Activated CD8-positive, alpha-beta memory T cell treated with anti-CD3 and anti-CD28 coated beads, Interleukin-2, amount 50 U/mL, for 24 hours (primary cell): Measurements from ENCODE around the gene CSMD2.

Experiments
- DNase-seq: peaks from one replicate; pipeline ENCODE4 v3.0.0-alpha.2; 2020; ENCODE audit errors: extremely low read depth

Gene CSMD2

DNA sequence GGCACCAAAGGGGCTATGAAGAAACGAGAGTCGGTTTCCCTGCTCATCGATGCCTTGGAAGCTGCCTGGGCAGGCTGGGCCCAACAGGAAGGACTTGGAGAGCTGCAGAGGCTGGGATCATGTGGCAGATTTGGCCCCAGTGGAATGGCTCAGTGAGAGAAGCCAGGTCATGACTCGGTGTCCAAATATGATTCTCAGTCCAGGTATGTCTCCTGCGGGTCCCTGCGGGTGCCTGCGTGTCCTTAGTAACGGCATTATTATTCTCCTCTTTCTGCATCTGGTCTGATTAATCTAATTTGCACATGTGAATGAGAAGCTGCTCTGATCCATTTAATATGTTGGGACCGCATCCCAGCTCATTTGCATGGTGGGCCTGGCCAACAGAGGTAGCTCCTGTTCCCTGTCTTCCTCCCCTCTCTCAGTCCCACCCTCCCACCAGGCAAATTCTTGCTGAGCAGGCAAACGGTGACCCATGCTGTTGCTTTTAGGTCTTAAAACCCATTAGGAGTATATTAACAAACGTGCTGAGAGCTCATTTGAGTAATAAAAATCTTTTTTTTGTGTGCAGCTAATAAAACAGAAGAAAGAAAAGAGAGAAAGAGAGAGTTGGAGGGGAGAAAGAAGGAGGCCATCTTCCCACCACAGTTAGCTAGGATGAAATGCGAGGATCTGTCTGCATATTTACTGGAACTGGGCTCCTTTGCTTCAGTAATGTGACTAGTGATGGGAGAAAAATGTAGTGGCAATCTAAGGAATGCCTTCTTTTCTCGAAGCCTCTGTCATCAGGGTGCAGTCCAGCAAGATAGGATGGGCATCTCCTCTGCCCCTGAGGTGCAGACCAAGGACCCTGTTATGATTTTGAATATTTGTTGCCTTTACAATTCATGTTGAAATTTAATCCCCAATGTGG is 167.6 kb downstream of the CSMD2 start:
- no peak for DNase-seq

DNA sequence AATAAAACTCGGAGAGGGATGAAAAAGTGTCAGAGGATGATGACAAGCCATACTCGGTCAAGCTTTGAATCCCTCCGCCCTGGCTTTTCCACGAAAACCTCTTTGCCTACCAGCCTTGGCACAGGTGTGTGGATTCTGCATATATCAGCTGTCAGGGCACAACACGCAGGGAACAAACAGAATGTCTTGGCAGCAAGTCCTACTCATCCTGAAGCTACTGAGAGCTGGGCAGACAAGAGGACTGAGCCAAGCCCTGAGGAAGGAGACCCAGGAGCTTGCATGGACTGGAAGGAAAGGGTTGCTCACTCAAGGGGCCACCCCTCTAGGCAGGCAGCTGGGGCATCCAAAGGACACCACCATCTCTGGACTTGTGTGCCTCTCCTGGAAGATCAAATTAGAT is 168.7 kb downstream of the CSMD2 start:
- no peak for DNase-seq

DNA sequence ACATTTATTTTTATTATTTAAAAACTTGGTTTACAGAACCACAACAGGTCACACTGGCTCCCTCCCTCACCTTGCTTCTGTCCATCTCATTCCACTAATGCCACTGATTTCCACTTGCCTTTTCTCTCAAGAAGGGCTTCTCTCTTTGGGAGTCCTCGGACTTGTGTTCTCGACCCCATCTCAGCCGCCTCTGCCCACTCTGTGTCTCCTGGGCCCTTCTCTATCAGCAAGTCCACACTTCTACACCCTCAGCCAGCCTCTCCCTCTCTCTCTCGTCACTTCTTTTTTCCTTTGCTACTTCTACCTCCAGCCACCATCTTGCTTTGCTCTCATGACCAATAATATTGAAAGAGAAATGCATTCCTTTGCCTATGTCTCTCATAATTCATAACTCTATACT is 171.7 kb downstream of the CSMD2 start:
- no peak for DNase-seq

DNA sequence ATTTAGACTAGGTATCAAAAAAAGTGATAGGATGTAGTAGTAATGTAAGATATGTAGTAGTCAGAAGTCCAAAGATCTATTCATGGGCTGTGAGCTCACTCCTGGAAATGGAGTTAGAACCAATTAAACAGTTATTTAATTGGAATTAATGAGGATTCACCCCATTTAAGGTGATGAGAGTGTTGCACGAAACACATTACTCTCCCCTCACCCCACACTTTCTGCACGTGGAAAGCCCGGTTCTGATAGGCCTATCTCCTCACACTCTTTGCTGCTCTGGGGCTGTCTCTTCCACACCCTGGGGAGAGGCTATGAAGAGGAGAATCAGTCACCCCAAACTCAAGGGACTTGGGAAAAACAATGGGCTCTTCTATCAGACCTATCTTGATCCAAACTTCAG is 174.7 kb downstream of the CSMD2 start:
- no peak for DNase-seq

DNA sequence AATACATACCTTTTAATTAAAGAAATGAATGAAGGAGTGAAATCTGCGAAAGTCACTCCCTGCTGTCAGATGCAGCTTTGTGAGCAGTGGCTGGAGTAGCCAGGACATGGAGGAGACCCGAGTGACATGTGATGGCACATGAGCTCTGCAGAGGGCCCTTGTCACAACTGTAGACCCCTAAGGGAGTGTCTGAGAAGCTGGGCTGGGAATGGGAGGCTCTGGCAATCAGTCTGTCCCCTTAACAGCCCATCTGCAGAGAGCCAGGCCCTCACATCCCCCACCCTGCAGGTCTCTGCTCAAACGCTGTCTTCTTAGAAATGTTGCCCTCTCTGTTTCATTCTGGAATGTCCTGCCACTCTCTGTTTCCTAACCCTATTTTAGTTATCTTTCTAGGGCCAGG is 176.9 kb downstream of the CSMD2 start:
- no peak for DNase-seq

DNA sequence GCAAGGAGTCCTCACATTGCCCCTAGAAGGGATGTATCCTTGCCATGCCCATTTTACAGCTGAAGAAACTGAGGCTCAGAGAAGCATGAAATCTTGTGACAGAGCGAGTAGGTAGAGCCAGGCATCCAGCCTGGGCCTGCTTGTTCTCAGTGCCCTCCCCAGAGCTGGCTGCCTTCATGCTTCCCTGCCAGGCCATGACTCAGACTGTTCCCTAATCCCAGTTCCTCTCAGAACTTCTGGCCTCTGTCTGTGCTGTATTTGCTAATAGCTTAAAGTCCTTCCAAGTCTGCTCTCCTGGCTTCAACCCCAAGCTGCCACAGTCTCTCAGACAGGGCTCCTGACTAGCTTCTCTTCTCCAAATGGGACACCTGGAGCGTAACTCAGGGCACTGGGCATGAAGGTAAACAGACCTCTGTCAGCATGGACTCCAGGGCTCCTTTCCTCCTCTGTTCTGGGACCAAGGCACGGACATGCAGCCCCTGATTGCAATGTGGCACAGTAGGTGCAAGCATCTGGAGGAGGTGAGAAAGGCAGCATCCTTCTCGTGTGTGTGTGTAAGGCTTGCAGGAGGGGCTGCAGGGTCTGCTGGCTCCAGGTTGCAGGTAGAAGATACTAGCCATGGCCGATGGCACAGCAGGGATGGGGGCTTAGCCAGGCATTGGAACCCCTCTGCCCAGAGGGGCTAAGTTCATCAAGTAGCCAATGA is 178.5 kb downstream of the CSMD2 start:
- no peak for DNase-seq

DNA sequence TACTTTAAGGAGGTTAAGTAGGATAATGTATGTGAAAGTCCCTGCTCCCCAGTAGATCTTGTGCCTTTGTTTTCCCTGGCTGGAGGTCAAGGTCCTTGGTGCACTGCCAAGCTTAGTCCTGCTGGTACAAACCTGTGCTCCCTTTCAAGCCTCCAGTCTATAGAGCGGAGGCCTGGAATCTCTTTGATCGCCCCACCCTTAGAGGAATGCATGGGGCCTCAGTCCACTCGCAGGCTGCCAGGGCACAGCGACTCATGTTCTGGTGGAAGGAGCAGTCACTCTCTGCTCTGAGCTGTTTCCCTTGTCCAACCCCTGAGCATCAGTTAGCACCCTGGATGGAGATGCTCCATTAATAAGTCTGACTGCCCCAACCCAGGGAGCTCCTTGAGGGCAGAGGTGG is 179.4 kb downstream of the CSMD2 start:
- no peak for DNase-seq

DNA sequence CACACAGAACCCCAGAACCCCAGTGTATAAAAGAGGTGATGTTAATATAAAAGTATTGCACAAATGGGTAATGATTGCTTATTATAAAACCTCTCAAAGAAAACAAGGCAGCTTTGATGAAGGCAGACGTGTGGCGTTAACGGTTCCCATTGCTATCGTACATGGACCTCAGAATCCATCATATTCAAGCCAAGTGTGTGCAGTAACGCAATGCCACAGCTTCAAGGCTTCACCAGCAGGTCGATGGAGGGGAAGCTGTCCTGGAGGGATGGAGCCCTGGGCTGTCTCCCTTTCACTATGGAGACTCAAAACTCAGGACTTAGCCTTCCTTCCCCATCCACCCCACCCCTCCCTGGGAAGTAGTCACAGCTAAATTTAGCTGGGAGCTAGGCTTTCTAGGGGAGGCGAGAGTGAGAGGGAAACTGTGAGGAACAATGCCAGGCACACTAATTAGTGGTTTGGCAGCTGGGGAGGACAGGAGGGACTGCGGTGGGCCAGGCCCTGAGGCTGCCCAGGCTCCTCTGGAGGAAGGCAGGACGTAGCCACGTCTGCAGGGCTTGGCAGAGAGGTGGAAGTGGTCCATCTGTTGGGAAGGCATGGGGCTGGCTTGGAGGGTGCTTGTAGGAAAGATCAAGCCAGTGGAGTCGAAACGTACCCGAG is 180.0 kb downstream of the CSMD2 start:
- no peak for DNase-seq

DNA sequence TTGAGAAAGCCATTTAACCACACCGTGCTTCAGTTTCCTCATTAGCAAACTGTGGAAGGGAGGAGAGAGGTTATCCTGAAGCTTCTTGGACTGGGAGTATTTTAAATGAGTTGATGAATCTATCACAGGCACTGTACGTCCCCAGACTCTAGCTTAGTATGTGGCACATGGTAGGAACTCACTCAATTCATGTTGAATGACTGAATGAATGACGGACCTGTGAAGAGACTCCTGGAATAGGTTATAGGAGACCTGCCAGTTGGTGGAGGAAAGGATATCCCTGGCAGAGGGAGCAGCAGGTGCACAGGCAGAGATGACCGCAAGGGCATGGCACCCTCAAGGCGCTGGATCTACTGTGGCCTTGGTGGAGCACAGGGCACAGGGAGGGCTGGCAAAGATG is 182.6 kb downstream of the CSMD2 start:
- DNase-seq: no peak

DNA sequence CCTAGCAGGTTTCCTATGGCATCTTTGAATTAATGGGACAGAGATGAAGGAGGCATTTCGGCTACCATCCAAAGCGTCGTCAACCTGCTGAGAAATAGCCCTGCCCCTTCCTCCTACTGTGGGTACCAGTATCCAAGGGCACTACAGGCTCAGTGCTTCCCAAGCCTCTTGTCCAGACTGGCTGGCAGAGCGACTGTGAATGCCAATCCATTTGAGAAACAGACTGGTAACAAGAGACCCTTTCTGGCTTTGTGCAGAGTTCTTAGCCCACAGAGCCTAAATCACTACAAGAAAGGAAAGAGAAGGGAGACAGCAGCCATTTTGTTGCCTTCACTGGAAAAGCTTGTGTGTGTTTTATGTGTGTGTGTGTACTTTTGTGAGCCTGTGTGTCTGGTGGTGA is 185.7 kb downstream of the CSMD2 start:
- DNase-seq: no peak

DNA sequence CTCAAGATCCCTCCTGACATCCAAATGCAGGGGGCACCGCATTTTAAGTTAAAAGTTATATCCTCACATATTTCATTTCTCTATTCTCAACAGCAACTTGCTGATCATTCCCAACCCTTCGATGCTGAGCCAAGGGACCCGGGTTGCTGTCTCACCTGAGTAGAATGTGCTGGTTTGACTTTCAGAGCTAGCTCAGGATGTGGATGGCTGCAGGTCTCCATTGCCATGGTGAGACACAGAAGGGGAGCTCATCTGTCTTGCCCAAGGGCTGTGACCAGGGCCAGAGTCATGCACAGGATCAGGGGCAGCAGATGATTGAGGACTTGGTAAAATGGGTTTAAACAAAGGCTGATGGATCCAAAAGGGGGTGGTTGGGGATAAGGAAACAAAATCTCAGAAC is 189.1 kb downstream of the CSMD2 start:
- no peak for DNase-seq

DNA sequence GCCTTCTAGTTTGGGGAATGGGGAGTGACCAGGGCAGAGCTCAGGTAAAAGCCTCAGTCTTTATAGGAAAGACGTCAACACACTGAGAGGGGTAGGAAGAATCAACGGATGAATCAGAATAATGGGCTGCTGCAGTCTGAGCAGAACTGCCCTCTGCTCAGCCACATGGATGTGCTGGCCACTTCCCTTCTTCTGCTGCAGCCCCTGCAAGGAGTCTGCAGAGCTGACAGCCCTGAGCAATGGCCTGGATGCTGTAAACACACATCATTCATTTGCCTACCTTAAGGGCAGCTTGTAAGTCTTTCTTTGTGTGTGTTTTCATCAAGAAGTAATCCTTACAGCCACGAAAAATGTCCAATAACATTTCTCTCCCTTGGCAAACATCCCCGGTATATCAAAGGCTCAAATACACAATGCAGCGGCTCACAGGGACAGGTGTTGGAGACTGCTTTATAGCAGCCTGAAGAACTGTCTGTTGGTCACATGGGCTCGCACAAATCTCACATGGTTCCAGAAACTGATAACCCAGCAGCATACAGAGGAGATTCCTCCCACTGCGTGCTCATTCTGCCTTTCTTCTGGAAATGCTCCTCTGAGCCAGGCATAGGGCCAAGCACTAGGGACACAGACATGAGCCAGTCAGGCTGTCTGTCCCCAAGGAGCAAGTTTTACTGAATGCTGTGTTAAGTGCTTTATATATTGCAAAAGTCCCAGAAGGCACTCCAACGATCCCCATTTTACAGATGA is 191.1 kb downstream of the CSMD2 start:
- no peak for DNase-seq

DNA sequence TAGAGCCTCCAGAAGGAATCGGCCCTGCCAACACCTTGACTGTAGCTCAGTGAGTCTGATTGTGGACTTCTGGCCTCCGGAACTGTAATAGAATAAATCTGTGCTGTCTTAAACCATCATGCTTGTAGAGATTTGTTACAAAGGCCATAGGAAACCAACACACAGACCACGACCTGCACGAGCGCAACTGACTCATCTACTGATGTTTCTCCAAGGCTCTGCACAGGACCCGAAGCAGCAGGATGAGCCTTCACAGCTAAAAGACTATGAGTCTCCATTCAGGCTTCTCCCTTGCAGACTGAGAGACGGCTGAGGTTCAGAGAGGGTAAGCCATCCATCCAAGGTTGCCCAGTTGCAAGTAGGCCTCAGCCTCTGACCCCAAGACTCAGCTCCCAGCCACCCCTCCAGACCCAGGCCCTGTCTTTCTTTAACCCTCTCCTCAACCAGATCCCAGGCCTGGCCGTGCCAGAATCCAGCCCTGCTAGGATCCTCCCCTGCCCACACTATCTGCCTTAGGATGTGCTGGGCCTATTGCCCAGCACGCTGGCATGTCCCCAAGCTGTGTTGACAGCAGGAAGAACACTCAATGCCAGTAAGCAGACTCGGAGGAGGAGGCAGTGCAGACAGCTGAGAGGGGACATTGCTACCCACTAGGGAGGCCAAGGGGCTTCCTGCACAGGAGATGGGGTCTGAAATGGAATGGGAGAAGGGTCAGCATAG is 192.2 kb downstream of the CSMD2 start:
- DNase-seq: no peak

DNA sequence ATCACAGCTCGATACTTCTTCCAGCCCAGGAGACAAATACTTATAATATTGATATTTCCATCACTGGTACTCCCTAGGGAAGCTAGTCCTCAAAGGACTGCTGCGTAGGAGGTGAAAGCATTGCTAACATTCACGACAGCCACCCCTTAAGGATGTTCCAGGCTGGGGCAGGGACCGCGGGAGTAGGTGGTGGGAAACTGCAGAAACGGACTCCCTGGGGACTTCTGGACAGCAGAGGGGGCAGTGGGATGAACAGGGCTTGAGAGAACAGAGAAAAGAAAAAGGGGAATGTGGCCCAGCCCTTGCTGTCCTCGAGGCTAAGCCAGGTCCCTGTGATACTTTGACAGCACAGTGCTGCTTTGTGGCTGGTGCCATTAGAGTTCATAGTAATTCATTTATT is 193.1 kb downstream of the CSMD2 start:
- no peak for DNase-seq

DNA sequence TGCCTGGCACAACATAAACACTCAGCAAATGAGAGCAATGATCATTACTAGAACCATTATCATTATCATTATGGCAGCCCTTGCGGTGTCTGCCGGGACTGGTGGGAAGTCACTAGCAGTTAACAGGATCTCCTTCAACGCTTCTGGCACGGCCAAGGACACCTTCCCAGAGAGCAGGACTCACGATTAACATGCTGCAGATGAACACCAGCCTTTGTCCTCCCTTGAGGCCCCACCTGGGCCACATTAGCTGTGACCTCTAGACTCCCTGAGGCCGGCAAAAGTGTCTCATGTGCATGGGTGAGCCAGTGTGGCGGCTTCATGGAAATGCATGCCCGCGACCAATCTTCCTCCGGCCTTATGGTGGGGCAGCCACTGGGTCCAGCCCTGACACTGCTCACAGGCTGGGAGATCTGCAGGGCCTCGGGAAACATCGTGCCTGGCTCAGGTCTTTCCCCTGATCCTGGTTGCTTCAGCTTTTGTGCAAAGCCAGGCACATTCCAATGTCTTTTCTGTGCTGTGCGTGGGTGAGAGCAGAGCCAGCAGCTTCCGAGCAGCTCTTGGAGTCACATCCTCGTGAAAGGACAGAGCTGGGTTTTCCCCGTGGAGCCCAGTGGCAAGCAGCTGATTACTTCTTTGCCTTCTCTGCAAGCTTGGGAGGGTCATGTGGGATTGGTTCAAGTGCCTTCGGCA is 193.9 kb downstream of the CSMD2 start:
- DNase-seq: no peak

DNA sequence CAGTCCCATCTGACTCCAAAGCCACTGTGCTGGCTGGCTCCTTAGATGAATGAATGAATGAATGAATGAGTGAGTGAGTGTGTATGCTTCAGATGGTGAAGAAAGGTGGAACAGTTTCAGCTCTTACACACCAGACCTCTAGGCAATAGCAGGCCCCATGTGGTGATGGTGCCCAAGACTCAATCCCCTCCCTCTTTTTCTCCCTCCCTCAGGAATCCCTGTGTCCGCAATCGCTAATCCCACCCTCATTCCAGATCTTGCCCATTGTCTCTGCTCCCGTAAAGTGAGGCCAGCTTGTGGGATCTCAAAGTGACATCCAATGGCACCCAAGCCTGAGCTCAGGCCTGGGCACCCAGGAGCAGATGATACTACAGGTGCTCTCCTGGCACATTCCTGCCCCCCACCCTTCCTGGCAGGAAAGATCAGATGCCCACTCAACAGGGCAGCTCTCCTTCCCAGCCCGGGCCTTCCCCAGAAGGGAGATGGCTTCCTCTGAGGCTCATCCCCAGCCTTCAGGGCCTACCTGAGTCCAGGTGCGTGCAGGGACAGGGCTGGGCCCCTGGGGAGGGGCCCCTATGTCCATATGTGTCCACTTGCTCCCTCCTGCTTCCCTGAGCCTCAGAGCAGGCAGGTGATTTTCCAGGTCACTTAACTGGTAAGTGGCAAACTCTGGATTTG is 194.7 kb downstream of the CSMD2 start:
- DNase-seq: no peak

DNA sequence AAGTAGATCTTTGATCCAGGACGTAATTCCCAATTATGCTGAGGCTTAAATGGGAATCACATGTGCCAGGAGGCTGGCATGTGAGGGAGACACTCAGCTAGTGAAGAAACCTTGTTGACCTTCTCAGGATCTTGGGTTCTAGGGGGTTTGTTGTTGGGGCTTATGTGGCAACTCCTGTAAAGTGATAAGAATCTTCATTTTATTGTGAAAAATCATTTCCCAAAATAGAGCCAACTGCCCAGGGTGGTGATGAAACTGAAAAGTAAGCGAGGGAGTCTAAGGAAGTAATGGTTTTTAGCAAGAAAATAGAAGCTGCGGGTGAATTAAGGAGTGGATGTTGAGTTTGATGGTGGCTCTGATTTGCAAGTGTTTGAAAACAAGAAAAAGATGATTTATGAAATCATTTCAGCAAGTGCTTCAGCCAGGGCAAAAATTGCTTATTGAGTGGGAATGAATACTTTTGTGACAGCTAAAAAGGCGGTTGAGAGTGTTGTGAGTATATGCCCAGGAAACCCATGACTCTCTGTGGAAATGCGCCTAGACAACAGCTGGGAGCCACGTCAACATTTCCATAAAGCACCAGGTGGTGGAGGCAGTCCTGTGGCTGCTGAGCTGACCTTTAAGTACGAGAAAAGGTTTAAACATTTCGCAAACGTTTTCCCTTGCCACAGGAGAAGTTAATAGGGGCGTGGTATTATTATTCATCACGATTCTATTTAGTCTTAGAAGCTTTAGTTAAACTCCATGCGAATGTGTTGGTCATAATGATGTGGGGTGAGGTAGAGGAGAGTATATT is 198.5 kb downstream of the CSMD2 start:
- no peak for DNase-seq

DNA sequence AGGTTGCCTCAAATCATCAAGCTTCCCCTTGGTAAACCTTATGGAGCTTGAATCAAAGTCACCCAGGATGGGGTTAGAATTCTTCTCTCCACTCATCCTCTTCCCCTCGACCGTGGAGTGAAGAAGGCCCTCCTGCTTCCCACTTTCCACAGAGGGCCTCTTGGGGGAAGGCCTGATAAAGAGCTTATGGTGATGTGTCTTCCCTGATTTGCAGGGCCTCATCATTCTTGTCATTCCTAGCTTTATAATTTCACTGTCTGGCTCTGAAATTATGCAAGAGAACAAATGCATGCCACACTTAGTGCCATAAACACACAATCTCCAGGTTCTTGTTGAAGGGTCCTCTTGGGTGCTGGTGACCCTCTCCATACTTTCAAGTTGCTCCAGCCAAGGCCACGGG is 199.9 kb downstream of the CSMD2 start:
- DNase-seq: no peak

DNA sequence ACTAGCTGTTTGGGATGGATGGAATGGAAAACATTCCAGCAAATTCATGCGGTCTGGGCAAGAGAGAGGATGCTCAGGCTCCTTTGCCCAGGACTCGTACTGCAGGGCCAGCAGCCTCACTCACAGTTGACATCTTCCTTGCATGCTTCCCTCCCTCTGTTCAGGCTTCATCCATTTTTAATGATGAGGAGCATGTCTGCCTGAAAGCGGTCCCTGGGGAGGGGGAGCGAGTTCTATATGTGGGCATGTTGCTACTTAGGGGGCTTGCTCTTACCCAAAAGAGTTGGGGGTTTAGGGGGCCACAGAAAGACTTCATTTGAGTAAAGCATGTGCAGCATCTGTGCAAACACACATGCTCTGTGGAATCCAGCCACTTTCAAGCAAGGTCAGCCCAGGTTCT is 203.0 kb downstream of the CSMD2 start:
- DNase-seq: no peak
